HepG2 (cell line): Measurements from ENCODE around the gene NUP88. TPM values are rescaled to one million over a fixed set of nuclear protein-coding genes. Genes with fewer than 3 reads are reported as not detected.

Source experiments
- ATAC-seq: fragments of 200-7000 bp; cut with Tn5 transposase; 3 replicates; pipeline ENCODE4 v1.9.1; 2020; ENCODE audit warnings: mild to moderate bottlenecking, moderate library complexity
- Bru-seq: library from RNA; stranded (reverse); fragments of 400-500 nt; gene quantifications from one replicate; lab custom pipeline; 2021; lab: Mats Ljungman, UMichigan
- BruChase-seq, 2 experiments: library from RNA; stranded (reverse); fragments of 400-500 nt; gene quantifications; one replicate each; lab custom pipeline; 2021; lab: Mats Ljungman, UMichigan
- BruUV-seq: library from RNA; stranded (reverse); fragments of 400-500 nt; replicated peaks from 2 replicates; lab custom pipeline; 2021; lab: Mats Ljungman, UMichigan
- CTCF ChIA-PET: fragments of 300-600 bp; formaldehyde crosslinking; extraction: SDS; loops from one replicate; lab custom pipeline; 2021; ENCODE audit warnings: low total read pairs, inconsistent platforms, low intra/inter-chr PET ratio; lab: Yijun Ruan, JAX
- POLR2A ChIA-PET: fragments of 350-600 bp; sonication (Branson Sonifier 250); formaldehyde crosslinking; loops from one replicate; lab custom pipeline; 2020; ENCODE audit warnings: antibody characterized with exemption, inconsistent platforms; lab: Yijun Ruan, JAX
- DNase-seq: peaks from one replicate; pipeline ENCODE4 v3.0.0-alpha.2; 2015; ENCODE audit warnings: low spot score
- FAIRE-seq: peaks from 3 replicates; lab custom pipeline; 2011; peaks lifted over from hg19 to GRCh38; lab: Jason Lieb, UNC
- H2AFZ ChIP-seq: one replicate; pipeline ENCODE4 v1.6.1; 2011; ENCODE audit warnings: low read length, inconsistent platforms
- H3K27ac ChIP-seq: fragments of 300-600 bp; 3 replicates; pipeline ENCODE4 v1.8.0; 2011; ENCODE audit warnings: mixed run types, mild to moderate bottlenecking, mixed read lengths, low read length, inconsistent platforms; ENCODE audit not compliant: insufficient read depth; ENCODE audit errors: extremely low read length
- H3K27me3 ChIP-seq, 2 experiments: fragments of 200-600 bp in 1 of 2; 2 replicates in 1 of 2; 3 replicates in 1 of 2; pipeline versions ENCODE4 v1.6.0 to v1.8.0; 2011; ENCODE audit warnings: low read length in 2 of 2, mild to moderate bottlenecking in 2 of 2, moderate library complexity in 2 of 2, inconsistent platforms in 1 of 2; ENCODE audit not compliant: insufficient read depth in 2 of 2, control insufficient read depth in 1 of 2
- H3K36me3 ChIP-seq, 2 experiments: fragments of 200-600 bp in 1 of 2; replicated peaks in 1 of 2; 2 replicates in 1 of 2; 3 replicates in 1 of 2; pipeline versions ENCODE4 v1.5.1 to v1.8.0; 2011; ENCODE audit warnings: low read length in 2 of 2, inconsistent platforms in 1 of 2; ENCODE audit not compliant: insufficient read depth in 2 of 2, control insufficient read depth in 1 of 2
- H3K4me1 ChIP-seq: 2 replicates; pipeline ENCODE4 v1.5.1; 2012; ENCODE audit warnings: low read length, inconsistent platforms; ENCODE audit not compliant: insufficient read depth
- H3K4me2 ChIP-seq: 2 replicates; pipeline ENCODE4 v1.6.0; 2011; ENCODE audit warnings: low read depth, low read length, inconsistent platforms
- H3K4me3 ChIP-seq, 3 experiments: fragments of 200-600 bp in 1 of 3; sonication (generic), shearing (Covaris generic) in 1 of 3; replicated peaks in 1 of 3; 2 replicates each; pipeline ENCODE4 v1.5.1; 2011 to 2016; ENCODE audit warnings: low read length in 3 of 3, inconsistent platforms in 2 of 3, low read depth in 2 of 3, mild to moderate bottlenecking in 2 of 3, control low read depth in 1 of 3, mixed read lengths in 1 of 3; ENCODE audit not compliant: insufficient read depth in 1 of 3
- H3K79me2 ChIP-seq: one replicate; pipeline ENCODE4 v1.6.1; 2011; ENCODE audit warnings: low read length, inconsistent platforms; ENCODE audit not compliant: insufficient read depth
- H3K9ac ChIP-seq: 2 replicates; pipeline ENCODE4 v1.6.0; 2011; ENCODE audit warnings: mild to moderate bottlenecking, low read depth, low read length, inconsistent platforms; ENCODE audit not compliant: insufficient read depth
- H3K9me3 ChIP-seq: 2 replicates; pipeline ENCODE4 v1.5.1; 2012; ENCODE audit warnings: mild to moderate bottlenecking, low read length
- H4K20me1 ChIP-seq: 2 replicates; pipeline ENCODE4 v1.6.0; 2011; ENCODE audit warnings: inconsistent platforms, mild to moderate bottlenecking, low read length, moderate library complexity; ENCODE audit not compliant: insufficient read depth
- ARNT2 ChIP-seq: sonication (generic); formaldehyde crosslinking; IDR thresholded peaks from 2 replicates; pipeline ENCODE4 v1.8.0; 2022; ENCODE audit warnings: mild to moderate bottlenecking, low read depth, missing genetic modification reagents, moderate library complexity
- CENPX ChIP-seq: sonication (generic); formaldehyde crosslinking; IDR thresholded peaks from 2 replicates; pipeline ENCODE4 v1.9.0; 2021; ENCODE audit warnings: mild to moderate bottlenecking, missing genetic modification reagents, moderate library complexity
- HES4 ChIP-seq: sonication (generic); formaldehyde crosslinking; IDR thresholded peaks from 2 replicates; pipeline ENCODE4 v1.9.0; 2021; ENCODE audit warnings: mild to moderate bottlenecking, missing genetic modification reagents, borderline replicate concordance
- KMT2A ChIP-seq: sonication (generic); formaldehyde crosslinking; IDR thresholded peaks from 2 replicates; pipeline ENCODE4 v1.4.0; 2020; ENCODE audit warnings: missing genetic modification reagents
- PAF1 ChIP-seq: IDR thresholded peaks from 2 replicates; pipeline ENCODE4 v1.6.1; 2016; ENCODE audit warnings: missing genetic modification reagents, missing compliant biosample characterization
- SAFB2 ChIP-seq: sonication (generic); formaldehyde crosslinking; IDR thresholded peaks from 2 replicates; pipeline ENCODE4 v1.5.1; 2020; ENCODE audit warnings: missing genetic modification reagents, low read depth, mild to moderate bottlenecking, borderline replicate concordance
- SMAD3 ChIP-seq: sonication (generic); formaldehyde crosslinking; IDR thresholded peaks from 2 replicates; pipeline ENCODE4 v1.4.0; 2020; ENCODE audit warnings: missing genetic modification reagents
- TGIF2 ChIP-seq: IDR thresholded peaks from 2 replicates; pipeline ENCODE4 v1.6.1; 2016; ENCODE audit warnings: control low read depth, missing compliant biosample characterization
- ZMAT3 ChIP-seq: sonication (generic); formaldehyde crosslinking; conservative IDR thresholded peaks from 2 replicates; pipeline ENCODE4 v1.7.0; 2021; ENCODE audit warnings: missing genetic modification reagents
- ZNF616 ChIP-seq: sonication (generic); formaldehyde crosslinking; IDR thresholded peaks from 2 replicates; pipeline ENCODE4 v1.5.0; 2020; ENCODE audit warnings: low read depth, mild to moderate bottlenecking, missing genetic modification reagents
- ZNF777 ChIP-seq: sonication (generic); formaldehyde crosslinking; IDR thresholded peaks from 2 replicates; pipeline ENCODE4 v1.4.0; 2020; ENCODE audit warnings: missing genetic modification reagents
- WGBS: methylation state at CpG from one replicate; pipeline ENCODE4 v1.1.6; 2017; ENCODE audit warnings: low lambda C conversion rate; 5-methylcytosine and 5-hydroxymethylcytosine counted together
- in situ Hi-C: cut with HindIII; loops from 2 replicates; pipeline ENCODE4 v1.10.0; 2017; ENCODE audit warnings: low pct_unique_long_range_greater_than_20kb; ENCODE audit not compliant: extremely low pct_ligation_motif_present
- intact Hi-C: fragments of 100-400 bp; cut with micrococcal nuclease; formaldehyde crosslinking; loops from one replicate; pipeline ENCODE4 v1.10.0; 2022; ENCODE audit not compliant: unreplicated experiment
- long read RNA-seq, 2 experiments: library from RNA in 1 of 2; library from polyadenylated mRNA in 1 of 2; stranded (forward) in 1 of 2; unstranded in 1 of 2; transcript quantifications; one replicate each; pipeline ENCODE4 v2.0.0, GENCODE V29; 2019 to 2022
- polyA minus RNA-seq, 3 experiments: library from RNA; depleted of rRNA, polyadenylated mRNA; stranded (reverse); fragments of >200 nt; gene quantifications; 2 replicates each; pipeline ENCODE4 v1.2.3, GENCODE V29; 2011; ENCODE audit warnings: low replicate concordance in 1 of 3
- polyA plus RNA-seq, 8 experiments: library from polyadenylated mRNA; depleted of rRNA in 3 of 8; stranded (reverse) in 7 of 8; unstranded in 1 of 8; fragments of >200 nt; fragmentation: Illumina TruSeq in 4 of 8; extraction: Trizol in 4 of 8; gene quantifications; 2 replicates each; pipeline versions ENCODE4 v1.2.1 to v1.2.3, GENCODE V29; 2011 to 2016; ENCODE audit warnings: low read depth in 4 of 8, missing spikeins in 1 of 8, mixed read lengths in 1 of 8; ENCODE audit not compliant: insufficient read depth in 1 of 8
- total RNA-seq, 5 experiments: library from RNA; depleted of rRNA; stranded (reverse); fragments of >200 nt; fragmentation: Illumina TruSeq; extraction: Trizol; gene quantifications; 2 replicates each; pipeline ENCODE4 v1.2.3, GENCODE V29; 2016; ENCODE audit warnings: low read depth in 1 of 5
- TF ChIP-seq, protein P1 (sequence below): IDR thresholded peaks from 2 replicates; pipeline ENCODE4 v1.6.1; 2016; ENCODE audit warnings: control low read depth
- TF ChIP-seq, protein P2 (sequence below): sonication (generic); IDR thresholded peaks from 2 replicates; pipeline ENCODE4 v1.6.1; 2016; ENCODE audit warnings: low read depth, borderline replicate concordance

NUP88 gene
- total RNA-seq (2016; rRNA removed; fragmentation: Illumina TruSeq; extraction: Trizol), result 130 and 170 TPM in 2 replicates
- total RNA-seq (2016; cell fraction: cytosol; rRNA removed; fragmentation: Illumina TruSeq; extraction: Trizol; ENCODE audit: low read depth), result 30.4 and 32.6 TPM in 2 replicates
- total RNA-seq (2016; cell fraction: insoluble cytoplasmic fraction; rRNA removed; fragmentation: Illumina TruSeq; extraction: Trizol), result 132 and 163 TPM in 2 replicates
- 54.6 and 60.9 TPM in 2 replicates for total RNA-seq (2016; cell fraction: membrane; rRNA removed; fragmentation: Illumina TruSeq; extraction: Trizol)
- 87.9 and 98.8 TPM in 2 replicates for total RNA-seq (2016; cell fraction: nucleus; rRNA removed; fragmentation: Illumina TruSeq; extraction: Trizol)
- 39.5 and 48.2 TPM in 2 replicates for polyA plus RNA-seq (2011; rRNA removed)
- polyA plus RNA-seq (2011; cell fraction: cytosol; rRNA removed), result 35.2 and 42.9 TPM in 2 replicates
- polyA plus RNA-seq (2011; cell fraction: nucleus; rRNA removed), result 42.5 and 45.9 TPM in 2 replicates
- polyA plus RNA-seq (2012), result 39.2 and 40.9 TPM in 2 replicates
- polyA plus RNA-seq (2016; cell fraction: cytosol; fragmentation: Illumina TruSeq; extraction: Trizol; ENCODE audit: low read depth), result 17.3 and 19.0 TPM in 2 replicates
- 131 and 155 TPM in 2 replicates for polyA plus RNA-seq (2016; cell fraction: insoluble cytoplasmic fraction; fragmentation: Illumina TruSeq; extraction: Trizol; ENCODE audit: low read depth)
- polyA plus RNA-seq (2016; cell fraction: membrane; fragmentation: Illumina TruSeq; extraction: Trizol; ENCODE audit: low read depth), result 25.3 and 31.8 TPM in 2 replicates
- polyA plus RNA-seq (2016; cell fraction: nucleus; fragmentation: Illumina TruSeq; extraction: Trizol; ENCODE audit: insufficient read depth, low read depth), result 71.1 and 89.9 TPM in 2 replicates
- polyA minus RNA-seq (2011; rRNA and poly(A)+ RNA removed; ENCODE audit: low replicate concordance), result 74.6 and 180 TPM in 2 replicates
- polyA minus RNA-seq (2011; cell fraction: cytosol; rRNA and poly(A)+ RNA removed), result 43.0 and 46.7 TPM in 2 replicates
- polyA minus RNA-seq (2011; cell fraction: nucleus; rRNA and poly(A)+ RNA removed), result 105 and 113 TPM in 2 replicates
- Bru-seq, nascent RNA, result percentile 80 among the genes with signal in this experiment
- BruChase-seq, experiment 1, labeled RNA remaining after a 6-hour chase, result percentile 79 among the genes with signal in this experiment
- percentile 75 among the genes with signal in this experiment for BruChase-seq, experiment 2, labeled RNA remaining after a 2-hour chase
- long read RNA-seq, experiment 1, transcript NUP88-207 (17 exons, 2,916 nt), result major isoform, 33 of 51 reads
- long read RNA-seq, experiment 1, partial matches to known transcripts, result 12 of 51 reads
- long read RNA-seq, experiment 1, other reads (novel, unspliced or antisense), result 5 of 51 reads
- long read RNA-seq, experiment 2, transcript NUP88-207 (17 exons, 2,916 nt), result major isoform, 20 of 64 reads
- long read RNA-seq, experiment 2, partial matches to known transcripts, result 16 of 64 reads
- long read RNA-seq, experiment 2, other reads (novel, unspliced or antisense), result 23 of 64 reads

DNA sequence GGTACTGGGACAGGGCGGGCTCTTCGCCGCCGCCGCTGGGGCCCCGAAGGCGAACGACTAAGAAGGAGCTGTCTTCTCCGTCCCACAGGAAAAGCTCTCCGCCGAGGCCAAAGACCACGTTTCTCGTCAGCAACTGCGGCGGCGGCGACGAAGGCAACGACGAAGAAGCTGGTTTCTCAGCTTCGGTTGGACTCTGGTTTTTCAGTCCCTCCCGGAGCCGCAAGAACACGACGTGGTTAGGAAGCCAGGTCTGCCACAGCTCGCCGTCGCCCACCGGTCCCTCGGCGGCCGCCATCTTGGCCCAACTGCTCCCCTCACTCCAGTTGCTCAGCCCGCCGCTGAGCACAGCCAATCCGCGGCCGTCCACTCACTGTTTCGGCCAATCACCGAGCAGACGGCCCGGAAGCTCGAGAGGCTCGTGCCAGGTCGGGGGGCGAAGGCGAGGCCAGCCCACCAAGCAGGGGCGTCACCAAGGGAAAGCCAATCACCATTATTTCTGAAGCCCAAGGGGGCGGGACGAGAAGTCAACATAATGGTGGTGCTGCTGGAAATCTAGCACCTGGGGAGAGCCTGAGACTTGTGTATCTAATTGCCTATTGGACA, at the start of gene NUP88:
NUP88 (minus strand) TSS at position 307 of the 603 bp plus-strand sequence; CDS start at position 295, 12 bp downstream.
- WGBS, result 0% methylated on average over 17 of the region's 49 CpGs
- peak; percentile 68 for FAIRE-seq
- TF ChIP-seq ZNF616, result 0 out of 2 replicates have a peak, but pooled peaks have one; percentile 46
- peak; percentile 67; the same call in 1 of the 2 replicates for TF ChIP-seq HES4 (CRISPR knock-in tag)
- peak; percentile 77 for TF ChIP-seq ZMAT3 (CRISPR knock-in tag)
- TF ChIP-seq ARNT2 (CRISPR knock-in tag), result peak; percentile 66
- peak; percentile 33; the same call in 1 of the 2 replicates for TF ChIP-seq TGIF2 (CRISPR knock-in tag)
- TF ChIP-seq, protein P1, sequence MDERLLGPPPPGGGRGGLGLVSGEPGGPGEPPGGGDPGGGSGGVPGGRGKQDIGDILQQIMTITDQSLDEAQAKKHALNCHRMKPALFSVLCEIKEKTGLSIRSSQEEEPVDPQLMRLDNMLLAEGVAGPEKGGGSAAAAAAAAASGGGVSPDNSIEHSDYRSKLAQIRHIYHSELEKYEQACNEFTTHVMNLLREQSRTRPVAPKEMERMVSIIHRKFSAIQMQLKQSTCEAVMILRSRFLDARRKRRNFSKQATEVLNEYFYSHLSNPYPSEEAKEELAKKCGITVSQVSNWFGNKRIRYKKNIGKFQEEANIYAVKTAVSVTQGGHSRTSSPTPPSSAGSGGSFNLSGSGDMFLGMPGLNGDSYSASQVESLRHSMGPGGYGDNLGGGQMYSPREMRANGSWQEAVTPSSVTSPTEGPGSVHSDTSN (CRISPR knock-in tag), result 0 out of 2 replicates have a peak, but pooled peaks have one; percentile 9
- no peak for TF ChIP-seq CENPX
- peak; percentile 92 for TF ChIP-seq KMT2A (CRISPR knock-in tag)
- TF ChIP-seq, protein P2, sequence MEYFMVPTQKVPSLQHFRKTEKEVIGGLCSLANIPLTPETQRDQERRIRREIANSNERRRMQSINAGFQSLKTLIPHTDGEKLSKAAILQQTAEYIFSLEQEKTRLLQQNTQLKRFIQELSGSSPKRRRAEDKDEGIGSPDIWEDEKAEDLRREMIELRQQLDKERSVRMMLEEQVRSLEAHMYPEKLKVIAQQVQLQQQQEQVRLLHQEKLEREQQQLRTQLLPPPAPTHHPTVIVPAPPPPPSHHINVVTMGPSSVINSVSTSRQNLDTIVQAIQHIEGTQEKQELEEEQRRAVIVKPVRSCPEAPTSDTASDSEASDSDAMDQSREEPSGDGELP, result 0 out of 2 replicates have a peak, but pooled peaks have one; percentile 18
- no peak for TF ChIP-seq PAF1 (CRISPR knock-in tag)
- peak; percentile 67 for TF ChIP-seq ZNF777 (CRISPR knock-in tag)
- TF ChIP-seq SAFB2, result peak; percentile 42; the same call in 1 of the 2 replicates
- no peak for TF ChIP-seq SMAD3 (CRISPR knock-in tag)

More for the DNA sequence above, at the start of gene NUP88:
- H3K4me1 ChIP-seq, result peaks cover 51% of the 10 kb centered on the region
- H3K4me2 ChIP-seq, result peak within 1 kb of the TSS; percentile 92
- peaks cover 66% of the 10 kb centered on the region for H3K79me2 ChIP-seq
- peak within 1 kb of the TSS; percentile 85 for H3K27ac ChIP-seq
- no peaks in the 10 kb centered on the region for H3K9me3 ChIP-seq
- ATAC-seq, result peak; percentile 98
- intact Hi-C loops, result loop anchor here (1.0 kb wide), 1 partner anchor 170 kb away; no protein-coding TSS in a partner anchor
- ChIA-PET POLR2A (interaction anchor here (0.8 to 2.0 kb wide), 11 partner anchors 12 to 138 kb away, joined by 3 to 47 read pairs (median 7); partner anchors contain the start of genes C1QBP, DERL2, MIS12 and RABEP1), CTCF (interaction anchor here (0.6 kb wide), 1 partner anchor 19 kb away, joined by 3 read pairs; the partner anchor contains the start of gene C1QBP)
- peak within 1 kb of the TSS; percentile 87 to 99 (median 91) for H3K4me3 ChIP-seq
- H3K27me3 ChIP-seq, result no peaks in the 10 kb centered on the region; a peak in 1 of 5 replicates
- H2AFZ ChIP-seq, result peak within 1 kb of the TSS; percentile 98
- H3K9ac ChIP-seq, result peak within 1 kb of the TSS; percentile 92
- no peaks in the 10 kb centered on the region; the same call in 1 of the 2 replicates for H4K20me1 ChIP-seq
- in situ Hi-C loops, result no loop called here
- BruUV-seq, result no TSS peak
- H3K36me3 ChIP-seq, result peaks cover 14 to 40% of the 10 kb centered on the region in 2 experiments
- DNase-seq, result peak; percentile 97
